ENCODE measurements around the gene MYL9.

Gene MYL9

GRCh38 chr20:36499211-36499610 is 42.1 kb upstream of the MYL9 start:
- Histone ChIP-seq H3K27ac (no peak overlapping the region), H3K9me3 (ENCODE audit: low read depth, low read length) (no peaks in the 10 kb centered on the region), H3K36me3 (ENCODE audit: insufficient read depth, low read length) (peaks cover 16% of the 10 kb centered on the region), H3K4me3 (no peak overlapping the region), H3K9ac (ENCODE audit: insufficient read length) (no peak overlapping the region)
- no peak for TF ChIP-seq POLR2AphosphoS5 (IDR thresholded peaks at IDR 0.05; ENCODE audit: borderline replicate concordance, low read depth, low read length)
- TF ChIP-seq EZH2 (IDR thresholded peaks at IDR 0.05) = no peak
- no peak for TF ChIP-seq FOXP2 (optimal IDR thresholded peaks at IDR 0.05; ENCODE audit: control extremely low read depth, extremely low read length, insufficient read depth)
- DNase-seq (ENCODE audit: low read depth, low spot score) = no peak

GRCh38 chr20:36499723-36500501 is 41.4 kb upstream of the MYL9 start:
- H3K9ac ChIP-seq (ENCODE audit: insufficient read length) = no peak overlapping the region
- H3K36me3 ChIP-seq (ENCODE audit: insufficient read depth, low read length) = peaks cover 21% of the 10 kb centered on the region
- TF ChIP-seq POLR2AphosphoS5 (IDR thresholded peaks at IDR 0.05; ENCODE audit: borderline replicate concordance, low read depth, low read length) (no peak), FOXP2 (optimal IDR thresholded peaks at IDR 0.05; ENCODE audit: control extremely low read depth, extremely low read length, insufficient read depth) (no peak), EZH2 (IDR thresholded peaks at IDR 0.05) (no peak)
- no peak for DNase-seq (ENCODE audit: low read depth, low spot score)
- no peaks in the 10 kb centered on the region for H3K9me3 ChIP-seq (ENCODE audit: low read depth, low read length)
- H3K4me3 ChIP-seq = no peak overlapping the region
- no peak overlapping the region for H3K27ac ChIP-seq

- peaks cover 21% of the 10 kb centered on the region for H3K36me3 ChIP-seq (ENCODE audit: insufficient read depth, low read length)
- no peak for DNase-seq (ENCODE audit: low read depth, low spot score)
- H3K9me3 ChIP-seq (ENCODE audit: low read depth, low read length) = no peaks in the 10 kb centered on the region
- TF ChIP-seq FOXP2 (optimal IDR thresholded peaks at IDR 0.05; ENCODE audit: control extremely low read depth, extremely low read length, insufficient read depth) (no peak), POLR2AphosphoS5 (IDR thresholded peaks at IDR 0.05; ENCODE audit: borderline replicate concordance, low read depth, low read length) (no peak), EZH2 (IDR thresholded peaks at IDR 0.05) (no peak)
- no peak overlapping the region for H3K9ac ChIP-seq (ENCODE audit: insufficient read length)
- H3K27ac ChIP-seq = no peak overlapping the region
- no peak overlapping the region for H3K4me3 ChIP-seq
Measured at GRCh38 chr20:36501367-36502006, 39.8 kb upstream of the MYL9 start.

GRCh38 chr20:36504295-36504694 is 37.0 kb upstream of the MYL9 start:
- Histone ChIP-seq H3K4me3 (no peak overlapping the region), H3K27ac (no peak overlapping the region), H3K9ac (ENCODE audit: insufficient read length) (no peak overlapping the region), H3K9me3 (ENCODE audit: low read depth, low read length) (no peaks in the 10 kb centered on the region), H3K36me3 (ENCODE audit: insufficient read depth, low read length) (peaks cover 15% of the 10 kb centered on the region)
- no peak for TF ChIP-seq POLR2AphosphoS5 (IDR thresholded peaks at IDR 0.05; ENCODE audit: borderline replicate concordance, low read depth, low read length)
- no peak for DNase-seq (ENCODE audit: low read depth, low spot score)

- no peak for TF ChIP-seq POLR2AphosphoS5 (IDR thresholded peaks at IDR 0.05; ENCODE audit: borderline replicate concordance, low read depth, low read length)
- TF ChIP-seq FOXP2 (optimal IDR thresholded peaks at IDR 0.05; ENCODE audit: control extremely low read depth, extremely low read length, insufficient read depth) = no peak
- TF ChIP-seq EZH2 (IDR thresholded peaks at IDR 0.05) = no peak
- no peak for DNase-seq (ENCODE audit: low read depth, low spot score)
- no peak overlapping the region for H3K27ac ChIP-seq
- no peaks in the 10 kb centered on the region for H3K9me3 ChIP-seq (ENCODE audit: low read depth, low read length)
- peaks cover 15% of the 10 kb centered on the region for H3K36me3 ChIP-seq (ENCODE audit: insufficient read depth, low read length)
- H3K4me3 ChIP-seq = no peak overlapping the region
- no peak overlapping the region for H3K9ac ChIP-seq (ENCODE audit: insufficient read length)
Measured at GRCh38 chr20:36506253-36506652, 35.1 kb upstream of the MYL9 start.

- TF ChIP-seq FOXP2 (optimal IDR thresholded peaks at IDR 0.05; ENCODE audit: control extremely low read depth, extremely low read length, insufficient read depth) (no peak), POLR2AphosphoS5 (IDR thresholded peaks at IDR 0.05; ENCODE audit: borderline replicate concordance, low read depth, low read length) (no peak), EZH2 (IDR thresholded peaks at IDR 0.05) (no peak)
- peaks cover 15% of the 10 kb centered on the region for H3K36me3 ChIP-seq (ENCODE audit: insufficient read depth, low read length)
- no peak overlapping the region for H3K9ac ChIP-seq (ENCODE audit: insufficient read length)
- H3K9me3 ChIP-seq (ENCODE audit: low read depth, low read length) = no peaks in the 10 kb centered on the region
- no peak overlapping the region for H3K27ac ChIP-seq
- DNase-seq (ENCODE audit: low read depth, low spot score) = no peak
- H3K4me3 ChIP-seq = no peak overlapping the region
Measured at GRCh38 chr20:36507746-36508145, 33.6 kb upstream of the MYL9 start.

GRCh38 chr20:36519012-36519719 is 22.2 kb upstream of the MYL9 start:
- DNase-seq (ENCODE audit: low read depth, low spot score) = no peak
- no peak for TF ChIP-seq POLR2AphosphoS5 (IDR thresholded peaks at IDR 0.05; ENCODE audit: borderline replicate concordance, low read depth, low read length)
- no peak for TF ChIP-seq EZH2 (IDR thresholded peaks at IDR 0.05)
- TF ChIP-seq FOXP2 (optimal IDR thresholded peaks at IDR 0.05; ENCODE audit: control extremely low read depth, extremely low read length, insufficient read depth) = no peak
- Histone ChIP-seq H3K9ac (ENCODE audit: insufficient read length) (no peak overlapping the region), H3K36me3 (ENCODE audit: insufficient read depth, low read length) (peaks cover 7% of the 10 kb centered on the region), H3K9me3 (ENCODE audit: low read depth, low read length) (no peaks in the 10 kb centered on the region), H3K4me3 (no peak overlapping the region), H3K27ac (no peak overlapping the region)

GRCh38 chr20:36519944-36520343 is 21.4 kb upstream of the MYL9 start:
- DNase-seq (ENCODE audit: low read depth, low spot score) = no peak
- TF ChIP-seq FOXP2 (optimal IDR thresholded peaks at IDR 0.05; ENCODE audit: control extremely low read depth, extremely low read length, insufficient read depth) = no peak
- no peak for TF ChIP-seq EZH2 (IDR thresholded peaks at IDR 0.05)
- TF ChIP-seq POLR2AphosphoS5 (IDR thresholded peaks at IDR 0.05; ENCODE audit: borderline replicate concordance, low read depth, low read length) = no peak
- H3K4me3 ChIP-seq = no peak overlapping the region
- H3K9me3 ChIP-seq (ENCODE audit: low read depth, low read length) = no peaks in the 10 kb centered on the region
- no peak overlapping the region for H3K9ac ChIP-seq (ENCODE audit: insufficient read length)
- H3K27ac ChIP-seq = no peak overlapping the region
- peaks cover 9% of the 10 kb centered on the region for H3K36me3 ChIP-seq (ENCODE audit: insufficient read depth, low read length)
